ENCODE results near the gene CLEC14A.
A peak's percentile ranks its signal among the peaks of the same experiment; 100 is the strongest.

CLEC14A gene

GRCh38 chr14:38252066-38252710 is 3.7 kb downstream of the CLEC14A start:
- Histone ChIP-seq H3K4me3 (peak overlapping the region; percentile 77), H4K20me1 (peaks cover 47% of the 10 kb centered on the region), H3K27ac (no peak overlapping the region), H3K4me2 (peak overlapping the region; percentile 59), H3K4me1 (peaks cover 8% of the 10 kb centered on the region), H3K9me3 (peaks cover 12% of the 10 kb centered on the region), H3K9ac (no peak overlapping the region), H3K36me3 (no peaks in the 10 kb centered on the region), H3K27me3 (no peaks in the 10 kb centered on the region)
- no peak for TF ChIP-seq Cebpa-rat (IDR thresholded peaks at IDR 0.05)

- Histone ChIP-seq H3K9ac (no peak overlapping the region), H3K27ac (no peak overlapping the region)
These were observed 5.6 kb downstream of the CLEC14A start for GRCh38 chr14:38250331-38250730.

DNA sequence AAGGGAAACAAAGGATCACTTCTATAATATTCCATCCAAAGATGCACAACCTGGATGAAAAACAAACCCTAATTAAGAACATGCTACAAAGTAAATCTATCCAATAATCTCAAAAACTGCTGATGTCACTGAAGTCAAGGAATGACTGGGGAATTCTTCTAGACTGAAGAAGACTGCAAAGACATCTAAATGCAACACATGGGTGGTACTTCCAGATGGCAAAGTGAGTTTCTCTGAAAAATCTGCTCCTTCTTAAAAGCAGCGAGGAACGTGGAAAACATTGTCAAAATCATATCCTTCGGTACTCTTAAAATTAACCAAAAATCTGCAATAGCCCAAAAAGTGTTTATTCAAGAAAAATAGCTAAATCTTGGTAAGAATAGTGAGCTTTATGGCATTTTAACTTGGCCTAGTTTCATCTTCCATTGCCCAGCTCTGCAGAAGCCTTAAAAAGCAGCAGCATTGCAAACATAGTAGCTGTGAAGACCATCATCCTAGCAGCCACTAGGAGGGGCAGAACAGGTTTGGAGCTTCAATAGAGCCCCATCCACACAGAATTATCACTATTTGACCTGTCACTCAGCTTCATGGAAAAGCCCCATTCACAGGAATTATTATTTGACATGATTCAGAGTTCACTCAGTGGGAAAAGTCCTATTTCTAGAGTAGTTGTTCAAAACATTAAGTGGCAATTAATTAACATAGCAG is 7.4 kb downstream of the CLEC14A start:
- peaks cover 5% of the 10 kb centered on the region; the same call in 1 of the 2 replicates for H3K4me1 ChIP-seq
- no peaks in the 10 kb centered on the region for H3K27me3 ChIP-seq
- H3K9me3 ChIP-seq: no peaks in the 10 kb centered on the region
- H4K20me1 ChIP-seq: peaks cover 41% of the 10 kb centered on the region
- no peak overlapping the region for H3K9ac ChIP-seq
- H3K4me3 ChIP-seq: no peak overlapping the region
- no peak for TF ChIP-seq Cebpa-rat (IDR thresholded peaks at IDR 0.05)
- no peak overlapping the region for H3K4me2 ChIP-seq
- no peaks in the 10 kb centered on the region for H3K36me3 ChIP-seq
- no peak overlapping the region for H3K27ac ChIP-seq

More at GRCh38 chr14:38250331-38250730, 5.6 kb downstream of the CLEC14A start:
- Histone ChIP-seq H3K9me3 (peaks cover 5% of the 10 kb centered on the region), H3K4me2 (peak overlapping the region; percentile 60), H4K20me1 (peaks cover 47% of the 10 kb centered on the region), H3K4me3 (peak overlapping the region; percentile 53), H3K27me3 (no peaks in the 10 kb centered on the region), H3K36me3 (no peaks in the 10 kb centered on the region), H3K4me1 (peaks cover 5% of the 10 kb centered on the region; the same call in 1 of the 2 replicates)
- TF ChIP-seq Cebpa-rat (IDR thresholded peaks at IDR 0.05): no peak

DNA sequence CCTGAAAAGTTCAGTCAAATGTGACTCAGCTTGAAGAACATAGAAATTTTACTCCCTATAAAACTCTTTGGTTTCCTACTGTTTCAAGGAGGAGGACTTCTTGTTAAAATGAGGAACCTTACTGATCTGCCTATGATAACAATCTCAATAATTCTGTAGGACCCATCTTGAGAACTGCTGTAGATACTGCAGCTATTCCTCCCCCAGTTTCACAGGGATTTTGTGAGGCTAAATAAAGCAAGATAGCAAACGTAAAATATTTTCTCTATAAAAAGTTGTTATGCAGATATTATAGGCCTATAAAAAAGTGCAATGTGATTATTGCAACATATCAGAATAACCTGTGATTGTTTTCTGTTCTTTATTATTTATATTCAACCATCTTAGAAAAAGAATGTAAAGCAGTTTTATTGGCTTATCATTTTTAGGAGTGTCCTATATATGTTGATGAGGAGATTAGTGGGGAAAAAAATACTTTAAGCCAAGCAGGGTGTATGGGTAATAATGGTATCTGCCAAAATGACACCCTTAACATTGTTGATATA is 12.1 kb downstream of the CLEC14A start:
- H3K4me3 ChIP-seq: no peak overlapping the region
- no peak for TF ChIP-seq Cebpa-rat (IDR thresholded peaks at IDR 0.05)
- peaks cover 7% of the 10 kb centered on the region; the same call in 1 of the 2 replicates for H4K20me1 ChIP-seq
- H3K9me3 ChIP-seq: no peaks in the 10 kb centered on the region
- H3K4me1 ChIP-seq: no peaks in the 10 kb centered on the region
- no peak overlapping the region for H3K9ac ChIP-seq
- no peaks in the 10 kb centered on the region for H3K27me3 ChIP-seq
- no peaks in the 10 kb centered on the region for H3K36me3 ChIP-seq
- no peak overlapping the region for H3K4me2 ChIP-seq
- no peak overlapping the region for H3K27ac ChIP-seq

- Histone ChIP-seq H4K20me1 (no peaks in the 10 kb centered on the region), H3K36me3 (no peaks in the 10 kb centered on the region), H3K4me3 (no peak overlapping the region), H3K4me2 (no peak overlapping the region), H3K27me3 (no peaks in the 10 kb centered on the region), H3K9me3 (no peaks in the 10 kb centered on the region), H3K9ac (no peak overlapping the region), H3K27ac (no peak overlapping the region), H3K4me1 (no peaks in the 10 kb centered on the region)
- TF ChIP-seq Cebpa-rat (IDR thresholded peaks at IDR 0.05): no peak
These were observed 17.0 kb downstream of the CLEC14A start for GRCh38 chr14:38238878-38239277.

GRCh38 chr14:38238332-38238731 is 17.6 kb downstream of the CLEC14A start:
- no peaks in the 10 kb centered on the region for H4K20me1 ChIP-seq
- H3K27ac ChIP-seq: no peak overlapping the region
- no peaks in the 10 kb centered on the region for H3K4me1 ChIP-seq
- no peak overlapping the region for H3K4me3 ChIP-seq
- no peak overlapping the region for H3K4me2 ChIP-seq
- H3K9ac ChIP-seq: no peak overlapping the region
- no peaks in the 10 kb centered on the region for H3K9me3 ChIP-seq
- no peak for TF ChIP-seq Cebpa-rat (IDR thresholded peaks at IDR 0.05)
- no peaks in the 10 kb centered on the region for H3K36me3 ChIP-seq
- no peaks in the 10 kb centered on the region for H3K27me3 ChIP-seq

DNA sequence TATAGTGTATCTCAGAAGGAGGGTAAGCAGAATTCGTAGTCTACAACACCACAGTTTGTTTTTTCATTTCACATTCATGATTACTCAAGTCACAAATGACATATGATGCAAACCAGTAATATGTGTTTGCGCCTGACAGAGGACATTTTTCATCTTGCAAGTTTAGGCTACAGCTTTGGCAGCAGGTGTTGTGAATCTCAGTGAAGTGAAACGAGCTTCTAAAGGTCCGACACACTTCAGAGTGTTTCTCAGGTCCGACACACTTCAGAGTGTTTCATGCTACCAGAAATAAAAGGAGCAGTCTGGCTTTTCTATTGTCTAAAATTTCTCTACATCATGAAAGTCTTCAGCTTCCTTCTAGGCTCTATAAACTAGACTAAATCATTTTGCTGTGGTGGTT is 22.7 kb downstream of the CLEC14A start:
- H3K9me3 ChIP-seq: no peaks in the 10 kb centered on the region; the same call in 1 of the 2 replicates
- no peak overlapping the region for H3K4me2 ChIP-seq
- no peak overlapping the region for H3K27ac ChIP-seq
- H4K20me1 ChIP-seq: no peaks in the 10 kb centered on the region
- no peak overlapping the region for H3K9ac ChIP-seq
- H3K4me1 ChIP-seq: no peaks in the 10 kb centered on the region
- no peaks in the 10 kb centered on the region for H3K27me3 ChIP-seq
- no peaks in the 10 kb centered on the region for H3K36me3 ChIP-seq
- TF ChIP-seq Cebpa-rat (IDR thresholded peaks at IDR 0.05): no peak
- no peak overlapping the region for H3K4me3 ChIP-seq

DNA sequence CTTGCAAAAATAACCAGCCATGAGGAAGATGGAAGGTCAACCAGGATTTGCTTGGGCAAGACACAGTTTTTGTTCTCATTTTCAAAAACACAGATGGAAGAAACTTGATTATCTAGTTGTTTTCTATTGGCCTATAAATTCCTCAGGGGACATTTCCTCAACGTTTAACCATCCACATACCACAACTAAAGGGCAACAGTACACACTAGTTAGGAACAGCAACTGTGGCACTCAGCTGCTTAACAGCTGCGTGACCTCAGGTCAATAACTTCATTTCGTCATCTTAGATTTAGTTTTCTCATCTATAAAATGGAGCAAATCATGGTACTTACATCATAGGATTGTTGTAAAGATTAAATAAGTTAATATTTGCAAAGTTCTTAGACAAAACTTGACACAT is 29.5 kb downstream of the CLEC14A start:
- Histone ChIP-seq H3K27me3 (no peaks in the 10 kb centered on the region), H3K4me1 (0 out of 2 replicates have a peak, but pooled peaks cover 5% of the 10 kb centered on the region), H3K4me2 (peak overlapping the region; percentile 9; the same call in 1 of the 2 replicates), H3K36me3 (no peaks in the 10 kb centered on the region), H3K9me3 (no peaks in the 10 kb centered on the region; the same call in 1 of the 2 replicates), H3K4me3 (no peak overlapping the region), H3K9ac (no peak overlapping the region), H3K27ac (no peak overlapping the region), H4K20me1 (no peaks in the 10 kb centered on the region)
- no peak for TF ChIP-seq Cebpa-rat (IDR thresholded peaks at IDR 0.05)

DNA sequence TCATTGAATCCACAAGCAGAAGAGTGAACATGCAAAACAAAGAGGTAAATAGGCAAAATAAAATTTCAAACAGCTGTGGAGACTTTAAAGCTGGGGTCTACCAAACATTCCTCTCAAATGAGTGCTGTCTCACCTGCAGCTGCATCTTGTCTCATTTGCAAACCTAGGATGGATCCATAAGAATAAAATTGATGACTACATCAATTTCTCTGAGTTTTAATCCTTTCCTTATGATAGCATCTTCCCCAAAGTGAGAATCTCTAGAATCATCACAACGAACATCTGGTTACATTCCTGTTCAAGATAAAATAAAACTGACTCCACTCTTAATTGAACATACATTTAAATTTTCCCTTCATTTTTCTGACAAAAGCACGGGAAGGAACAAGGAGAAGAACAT is 29.9 kb downstream of the CLEC14A start:
- H3K27me3 ChIP-seq: no peaks in the 10 kb centered on the region
- no peak for TF ChIP-seq Cebpa-rat (IDR thresholded peaks at IDR 0.05)
- H3K9ac ChIP-seq: no peak overlapping the region
- no peak overlapping the region for H3K27ac ChIP-seq
- no peak overlapping the region for H3K4me3 ChIP-seq
- no peaks in the 10 kb centered on the region for H3K9me3 ChIP-seq
- H4K20me1 ChIP-seq: no peaks in the 10 kb centered on the region
- H3K4me1 ChIP-seq: 0 out of 2 replicates have a peak, but pooled peaks cover 5% of the 10 kb centered on the region
- H3K4me2 ChIP-seq: peak overlapping the region; percentile 9; the same call in 1 of the 2 replicates
- H3K36me3 ChIP-seq: no peaks in the 10 kb centered on the region

DNA sequence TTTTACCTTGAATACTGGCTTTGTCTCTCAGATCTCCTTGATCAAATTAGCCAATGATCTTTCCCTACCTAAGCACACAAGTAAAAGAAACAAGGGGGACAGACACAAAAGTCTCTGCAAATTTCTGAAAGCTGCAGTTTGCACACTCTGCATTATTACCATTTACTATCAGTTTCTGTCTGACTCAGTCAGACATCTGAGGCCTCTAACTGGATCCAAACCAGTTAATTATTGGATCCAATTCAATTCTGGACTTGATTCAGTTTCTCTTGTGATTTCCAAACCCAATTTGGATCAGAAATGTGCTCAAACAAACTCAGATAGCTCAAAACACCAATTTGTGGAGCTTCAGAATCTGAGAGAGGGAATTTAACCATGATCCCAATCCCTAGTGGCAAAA is 31.6 kb downstream of the CLEC14A start:
- Histone ChIP-seq H3K27me3 (no peaks in the 10 kb centered on the region), H3K4me2 (no peak overlapping the region), H3K27ac (no peak overlapping the region), H3K4me1 (0 out of 2 replicates have a peak, but pooled peaks cover 5% of the 10 kb centered on the region), H3K4me3 (no peak overlapping the region), H3K36me3 (no peaks in the 10 kb centered on the region), H3K9me3 (no peaks in the 10 kb centered on the region), H3K9ac (no peak overlapping the region), H4K20me1 (no peaks in the 10 kb centered on the region)
- no peak for TF ChIP-seq Cebpa-rat (IDR thresholded peaks at IDR 0.05)
